Hematopoietic multipotent progenitor cell treated with erythropoietin and hydrocortisone succinate and interleukin-3 and kit ligand, for 4 days (in vitro differentiated cells): Measurements from ENCODE around the gene PRR5L.
"Not testable (repeated sequence)": the region's sequence is repeated elsewhere in the genome, so short reads cannot be mapped to it uniquely, and the experiment has no call there.

Experiments used
- DNase-seq: peaks from one replicate; pipeline ENCODE4 v3.0.0-alpha.2; 2015

The PRR5L gene

GRCh38 chr11:36282926-36283325 is 13.2 kb upstream of the PRR5L start:
- no peak for DNase-seq

GRCh38 chr11:36288442-36289225 is 7.5 kb upstream of the PRR5L start:
- DNase-seq: peak; percentile 67

GRCh38 chr11:36289226-36289852 is 6.7 kb upstream of the PRR5L start, which contains the start of gene COMMD9:
COMMD9 (minus strand) TSS chr11:36289424; CDS start chr11:36289412, 12 bp downstream.
- DNase-seq: peak; percentile 98

GRCh38 chr11:36292311-36292722 is 3.8 kb upstream of the PRR5L start:
- peak; percentile 80 for DNase-seq

GRCh38 chr11:36296884-36297543 is 926 bp downstream of the PRR5L start:
- DNase-seq: peak; percentile 54

- no peak for DNase-seq
Measured at GRCh38 chr11:36300650-36301049, 4.6 kb downstream of the PRR5L start.

GRCh38 chr11:36304351-36304750 is 8.3 kb downstream of the PRR5L start:
- DNase-seq: peak; percentile 33

GRCh38 chr11:36305047-36305446 is 9.0 kb downstream of the PRR5L start:
- no peak for DNase-seq

- DNase-seq: peak; percentile 73
Measured at GRCh38 chr11:36306888-36307287, 10.8 kb downstream of the PRR5L start.

GRCh38 chr11:36308577-36308976 is 12.5 kb downstream of the PRR5L start:
- DNase-seq: no peak

GRCh38 chr11:36309779-36310178 is 13.7 kb downstream of the PRR5L start:
- DNase-seq: no peak

GRCh38 chr11:36311926-36312595 is 16.0 kb downstream of the PRR5L start:
- no peak for DNase-seq

- no peak for DNase-seq
Measured at GRCh38 chr11:36312611-36313472, 16.8 kb downstream of the PRR5L start.

GRCh38 chr11:36313750-36314433 is 17.8 kb downstream of the PRR5L start:
- no peak for DNase-seq

GRCh38 chr11:36314434-36314767 is 18.3 kb downstream of the PRR5L start:
- no peak for DNase-seq

- no peak for DNase-seq
Measured at GRCh38 chr11:36316049-36316448, 20.0 kb downstream of the PRR5L start.

- no peak for DNase-seq
Measured at GRCh38 chr11:36317992-36318391, 21.9 kb downstream of the PRR5L start.

GRCh38 chr11:36324956-36325355 is 28.9 kb downstream of the PRR5L start:
- not testable (repeated sequence) for DNase-seq

- not testable (repeated sequence) for DNase-seq
Measured at GRCh38 chr11:36325403-36325802, 29.3 kb downstream of the PRR5L start.

GRCh38 chr11:36326524-36327419 is 30.7 kb downstream of the PRR5L start:
- no peak for DNase-seq
